Keratinocyte (primary cell): ENCODE data around the gene CNTNAP5. TPM values are rescaled to one million over a fixed set of nuclear protein-coding genes. Genes with fewer than 3 reads are reported as not detected.

Experiments used
- DNase-seq: peaks from one replicate; pipeline ENCODE4 v3.0.0-alpha.2; 2011; ENCODE audit warnings: low read depth, missing footprints, low spot score
- FAIRE-seq: peaks from 2 replicates; lab custom pipeline; 2011; peaks lifted over from hg19 to GRCh38; lab: Jason Lieb, UNC
- H2AFZ ChIP-seq: 2 replicates; pipeline ENCODE4 v1.6.0; 2012; ENCODE audit warnings: low read length, control low read depth, inconsistent platforms; ENCODE audit not compliant: control insufficient read depth
- H3K27ac ChIP-seq: 2 replicates; pipeline ENCODE4 v1.5.1; 2011; ENCODE audit warnings: low read length; ENCODE audit not compliant: control insufficient read depth, insufficient read depth
- H3K27me3 ChIP-seq: 3 replicates; pipeline ENCODE4 v1.6.0; 2011; ENCODE audit warnings: low read length; ENCODE audit not compliant: control insufficient read depth, insufficient read depth; ENCODE audit errors: extremely low read depth
- H3K36me3 ChIP-seq, 2 experiments: 2 replicates in 1 of 2; 3 replicates in 1 of 2; pipeline ENCODE4 v1.5.1; 2011; ENCODE audit warnings: low read length in 2 of 2, mild to moderate bottlenecking in 1 of 2; ENCODE audit not compliant: control insufficient read depth in 2 of 2, insufficient read depth in 2 of 2; ENCODE audit errors: extremely low read depth in 1 of 2
- H3K4me1 ChIP-seq: 3 replicates; pipeline ENCODE4 v1.5.1; 2011; ENCODE audit warnings: low read length; ENCODE audit not compliant: control insufficient read depth, insufficient read depth; ENCODE audit errors: extremely low read depth
- H3K4me2 ChIP-seq: 3 replicates; pipeline ENCODE4 v1.6.0; 2011; ENCODE audit warnings: low read depth, low read length; ENCODE audit not compliant: control insufficient read depth, insufficient read depth; ENCODE audit errors: extremely low read depth
- H3K4me3 ChIP-seq, 3 experiments: fragments of 200-600 bp in 1 of 3; sonication (generic) in 1 of 3; 2 replicates in 2 of 3; 3 replicates in 1 of 3; pipeline ENCODE4 v1.5.1; 2011 to 2016; ENCODE audit warnings: low read length in 3 of 3, mild to moderate bottlenecking in 3 of 3, control low read depth in 2 of 3, inconsistent platforms in 1 of 3, low read depth in 1 of 3, mixed read lengths in 1 of 3, mixed run types in 1 of 3, moderate library complexity in 1 of 3; ENCODE audit not compliant: control insufficient read depth in 2 of 3, insufficient read depth in 2 of 3; ENCODE audit errors: extremely low read depth in 1 of 3
- H3K79me2 ChIP-seq: 2 replicates; pipeline ENCODE4 v1.6.0; 2012; ENCODE audit warnings: low read length; ENCODE audit not compliant: control insufficient read depth, insufficient read depth
- H3K9ac ChIP-seq: 3 replicates; pipeline ENCODE4 v1.6.0; 2011; ENCODE audit warnings: low read length; ENCODE audit not compliant: control insufficient read depth, insufficient read depth; ENCODE audit errors: extremely low read depth
- H3K9me1 ChIP-seq: 3 replicates; pipeline ENCODE4 v1.6.0; 2011; ENCODE audit warnings: low read length; ENCODE audit not compliant: control insufficient read depth, insufficient read depth; ENCODE audit errors: extremely low read depth
- H3K9me3 ChIP-seq: 2 replicates; pipeline ENCODE4 v1.5.1; 2012; ENCODE audit warnings: low read depth, low read length; ENCODE audit not compliant: control insufficient read depth
- H4K20me1 ChIP-seq: 3 replicates; pipeline ENCODE4 v1.6.0; 2011; ENCODE audit warnings: low read length; ENCODE audit not compliant: control insufficient read depth, insufficient read depth; ENCODE audit errors: extremely low read depth
- EZH2 ChIP-seq: IDR thresholded peaks from one replicate; pipeline ENCODE4 v1.6.1; 2012; ENCODE audit warnings: inconsistent platforms, mild to moderate bottlenecking, low read length, moderate library complexity
- dilution Hi-C: fragments of 300-500 bp; cut with MboI; formaldehyde crosslinking; loops from one replicate; pipeline ENCODE4 v1.7.0; 2020; ENCODE audit warnings: low sequenced_read_pairs; ENCODE audit not compliant: extremely low pct_ligation_motif_present
- polyA plus RNA-seq, 5 experiments: library from polyadenylated mRNA; depleted of rRNA in 3 of 5; stranded (reverse) in 3 of 5; stranded (forward) in 1 of 5; unstranded in 1 of 5; fragments of >200 nt; gene quantifications; 1 replicate in 1 of 5; 2 replicates in 3 of 5; 3 replicates in 1 of 5; pipeline versions ENCODE4 v1.2.1 to v1.2.3, GENCODE V29; 2011 to 2012; ENCODE audit warnings: missing spikeins in 2 of 5, low read depth in 1 of 5, low replicate concordance in 1 of 5
- TF ChIP-seq, protein P1 (sequence below), 3 experiments: IDR thresholded peaks in 1 of 3; conservative IDR thresholded peaks in 1 of 3; optimal IDR thresholded peaks in 1 of 3; 2 replicates in 2 of 3; 3 replicates in 1 of 3; pipeline versions ENCODE3 to v1.5.1; 2011; ENCODE audit warnings: low read length in 3 of 3, mild to moderate bottlenecking in 3 of 3, moderate library complexity in 2 of 3, control low read depth in 1 of 3, inconsistent platforms in 1 of 3; ENCODE audit not compliant: insufficient read depth in 2 of 3; ENCODE audit errors: extremely low read depth in 1 of 3

CNTNAP5 gene
- polyA plus RNA-seq, 1 donor (not counting 4 experiments of a cell fraction or from before 2014, with no cell fraction given): not detected

DNA sequence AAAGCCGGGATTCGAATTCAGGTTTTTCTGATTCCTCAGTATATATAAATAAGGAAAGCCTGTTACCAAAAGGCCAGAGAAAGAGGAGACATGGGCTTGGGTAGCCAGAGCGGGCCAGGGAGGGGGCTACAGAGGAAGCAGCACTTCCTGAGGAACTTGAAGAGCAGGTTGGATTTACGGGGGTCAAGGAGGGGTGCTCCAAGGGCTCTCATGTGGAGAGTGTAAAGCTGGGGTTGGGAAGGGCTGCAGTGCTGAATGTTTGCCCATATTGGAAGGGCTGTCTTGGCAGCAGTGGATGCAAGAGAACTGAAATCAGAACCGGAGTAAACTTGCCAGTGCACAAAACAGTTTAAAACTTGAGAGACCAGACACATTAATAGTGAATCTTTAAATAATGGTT, 511.5 kb downstream of the CNTNAP5 start:
- no peak for DNase-seq
- Histone ChIP-seq H3K9ac (no peak overlapping the region), H3K4me1 (no peaks in the 10 kb centered on the region), H3K9me1 (no peaks in the 10 kb centered on the region), H3K79me2 (no peaks in the 10 kb centered on the region), H4K20me1 (no peaks in the 10 kb centered on the region), H3K4me2 (no peak overlapping the region), H3K27ac (no peak overlapping the region), H2AFZ (no peak overlapping the region), H3K4me3 (no peak overlapping the region), H3K27me3 (no peaks in the 10 kb centered on the region), H3K36me3 (no peaks in the 10 kb centered on the region), H3K9me3 (no peaks in the 10 kb centered on the region)
- dilution Hi-C loops: no loop called here
- TF ChIP-seq, protein P1, sequence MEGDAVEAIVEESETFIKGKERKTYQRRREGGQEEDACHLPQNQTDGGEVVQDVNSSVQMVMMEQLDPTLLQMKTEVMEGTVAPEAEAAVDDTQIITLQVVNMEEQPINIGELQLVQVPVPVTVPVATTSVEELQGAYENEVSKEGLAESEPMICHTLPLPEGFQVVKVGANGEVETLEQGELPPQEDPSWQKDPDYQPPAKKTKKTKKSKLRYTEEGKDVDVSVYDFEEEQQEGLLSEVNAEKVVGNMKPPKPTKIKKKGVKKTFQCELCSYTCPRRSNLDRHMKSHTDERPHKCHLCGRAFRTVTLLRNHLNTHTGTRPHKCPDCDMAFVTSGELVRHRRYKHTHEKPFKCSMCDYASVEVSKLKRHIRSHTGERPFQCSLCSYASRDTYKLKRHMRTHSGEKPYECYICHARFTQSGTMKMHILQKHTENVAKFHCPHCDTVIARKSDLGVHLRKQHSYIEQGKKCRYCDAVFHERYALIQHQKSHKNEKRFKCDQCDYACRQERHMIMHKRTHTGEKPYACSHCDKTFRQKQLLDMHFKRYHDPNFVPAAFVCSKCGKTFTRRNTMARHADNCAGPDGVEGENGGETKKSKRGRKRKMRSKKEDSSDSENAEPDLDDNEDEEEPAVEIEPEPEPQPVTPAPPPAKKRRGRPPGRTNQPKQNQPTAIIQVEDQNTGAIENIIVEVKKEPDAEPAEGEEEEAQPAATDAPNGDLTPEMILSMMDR (optimal IDR thresholded peaks at IDR 0.05 in 1 of 3, IDR thresholded peaks at IDR 0.05 in 1 of 3, conservative IDR thresholded peaks at IDR 0.05 in 1 of 3; ENCODE audit: extremely low read depth in 1 of 3, insufficient read depth in 2 of 3, low read length in 3 of 3): no peak
- no peak for FAIRE-seq

GRCh38 chr2:124538549-124538948, 513.5 kb downstream of the CNTNAP5 start:
- Histone ChIP-seq H3K9me3 (peaks cover 2% of the 10 kb centered on the region), H3K36me3 (no peaks in the 10 kb centered on the region), H3K79me2 (no peaks in the 10 kb centered on the region), H3K27ac (no peak overlapping the region), H4K20me1 (no peaks in the 10 kb centered on the region), H3K4me3 (no peak overlapping the region), H3K27me3 (no peaks in the 10 kb centered on the region), H2AFZ (no peak overlapping the region), H3K4me1 (no peaks in the 10 kb centered on the region), H3K4me2 (no peak overlapping the region), H3K9ac (no peak overlapping the region), H3K9me1 (no peaks in the 10 kb centered on the region)
- TF ChIP-seq EZH2: no peak
- TF ChIP-seq, protein P1 (optimal IDR thresholded peaks at IDR 0.05 in 1 of 3, IDR thresholded peaks at IDR 0.05 in 1 of 3, conservative IDR thresholded peaks at IDR 0.05 in 1 of 3; ENCODE audit: extremely low read depth in 1 of 3, insufficient read depth in 2 of 3, low read length in 3 of 3): no peak
- DNase-seq (no peak), FAIRE-seq (no peak)
- dilution Hi-C loops: no loop called here
